ENCODE measurements around the gene DDX31.

DDX31 gene

DNA sequence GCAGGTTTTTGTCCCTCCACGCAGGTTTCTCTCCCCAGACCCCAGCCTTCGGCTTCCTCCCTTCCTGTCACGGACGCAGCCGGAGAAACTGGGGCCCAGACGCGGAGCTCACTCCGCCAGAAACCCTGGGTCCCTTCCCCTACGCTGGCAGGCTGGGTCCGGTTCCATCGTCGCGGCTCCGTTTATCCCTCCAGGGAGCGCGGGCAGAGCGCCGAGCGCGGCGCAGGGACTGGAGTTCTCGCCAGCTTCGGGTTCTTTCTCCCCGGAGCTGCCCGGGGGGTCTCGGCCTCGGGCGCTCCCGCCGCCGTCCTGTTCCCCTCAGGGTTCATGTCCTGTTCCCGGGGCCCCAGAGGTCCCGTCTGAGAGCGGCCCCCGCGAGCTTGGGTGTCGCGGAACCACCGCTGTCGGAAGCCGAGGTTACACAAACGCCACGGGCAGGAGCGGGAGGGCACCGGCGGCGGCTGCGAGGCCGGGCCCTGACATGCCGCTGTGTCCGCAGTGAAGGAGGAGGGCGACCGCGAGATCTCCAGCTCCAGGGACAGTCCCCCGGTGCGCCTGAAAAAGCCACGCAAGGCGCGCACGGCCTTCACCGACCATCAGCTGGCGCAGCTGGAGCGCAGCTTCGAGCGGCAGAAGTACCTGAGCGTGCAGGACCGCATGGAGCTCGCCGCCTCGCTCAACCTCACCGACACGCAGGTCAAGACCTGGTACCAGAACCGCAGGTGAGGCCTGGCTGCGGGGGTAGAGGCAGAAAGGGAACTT is 82.8 kb downstream of the DDX31 start:
- H3K27ac ChIP-seq: no peak overlapping the region
- TF ChIP-seq, protein P1, sequence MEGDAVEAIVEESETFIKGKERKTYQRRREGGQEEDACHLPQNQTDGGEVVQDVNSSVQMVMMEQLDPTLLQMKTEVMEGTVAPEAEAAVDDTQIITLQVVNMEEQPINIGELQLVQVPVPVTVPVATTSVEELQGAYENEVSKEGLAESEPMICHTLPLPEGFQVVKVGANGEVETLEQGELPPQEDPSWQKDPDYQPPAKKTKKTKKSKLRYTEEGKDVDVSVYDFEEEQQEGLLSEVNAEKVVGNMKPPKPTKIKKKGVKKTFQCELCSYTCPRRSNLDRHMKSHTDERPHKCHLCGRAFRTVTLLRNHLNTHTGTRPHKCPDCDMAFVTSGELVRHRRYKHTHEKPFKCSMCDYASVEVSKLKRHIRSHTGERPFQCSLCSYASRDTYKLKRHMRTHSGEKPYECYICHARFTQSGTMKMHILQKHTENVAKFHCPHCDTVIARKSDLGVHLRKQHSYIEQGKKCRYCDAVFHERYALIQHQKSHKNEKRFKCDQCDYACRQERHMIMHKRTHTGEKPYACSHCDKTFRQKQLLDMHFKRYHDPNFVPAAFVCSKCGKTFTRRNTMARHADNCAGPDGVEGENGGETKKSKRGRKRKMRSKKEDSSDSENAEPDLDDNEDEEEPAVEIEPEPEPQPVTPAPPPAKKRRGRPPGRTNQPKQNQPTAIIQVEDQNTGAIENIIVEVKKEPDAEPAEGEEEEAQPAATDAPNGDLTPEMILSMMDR (conservative IDR thresholded peaks at IDR 0.05): no peak
- no peak for TF ChIP-seq ZFX (IDR thresholded peaks at IDR 0.05)

DNA sequence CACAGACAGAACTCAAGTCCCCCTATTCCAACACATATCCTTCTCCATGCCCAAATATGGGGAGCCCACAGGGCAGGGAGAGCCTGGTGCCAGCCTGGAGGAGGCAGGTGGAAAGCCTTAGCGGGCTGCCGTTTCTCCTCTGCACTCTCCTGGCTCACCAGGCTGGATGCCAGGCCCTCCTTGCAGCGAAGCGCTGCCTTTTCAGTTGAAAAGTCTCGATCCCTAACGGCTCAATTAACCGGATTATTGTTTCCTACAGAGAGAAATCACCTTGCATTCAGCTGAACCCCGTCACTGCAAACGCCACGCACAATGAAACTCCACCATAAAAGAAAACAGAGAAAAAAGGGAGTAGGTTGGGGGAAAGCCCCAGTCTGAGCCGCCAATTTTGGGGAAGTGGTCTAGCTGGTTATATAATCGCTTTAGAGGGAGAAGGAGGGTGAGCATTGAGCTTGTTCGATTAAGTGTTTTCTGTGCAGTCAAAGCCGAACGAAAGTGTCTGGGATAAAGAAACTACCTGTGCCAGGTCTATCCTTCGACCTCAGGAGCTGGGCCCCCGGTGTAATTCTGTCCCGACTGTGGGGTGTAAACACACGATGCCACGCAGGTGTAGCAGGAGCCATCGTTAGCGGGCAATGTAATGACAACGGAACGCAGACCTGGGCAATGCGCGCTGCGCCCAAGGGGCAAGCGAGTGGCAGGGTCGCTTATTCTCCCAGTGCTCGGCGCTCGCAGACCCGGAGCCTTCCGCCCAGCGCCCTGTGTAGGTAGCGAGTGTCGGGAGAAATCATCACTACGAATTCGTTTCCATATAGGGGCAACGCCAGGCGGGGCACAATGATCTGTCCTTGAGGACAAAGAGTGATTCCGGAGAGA is 83.6 kb downstream of the DDX31 start:
- no peak overlapping the region for H3K27ac ChIP-seq
- no peak for TF ChIP-seq ZFX (IDR thresholded peaks at IDR 0.05)
- TF ChIP-seq, protein P1 (conservative IDR thresholded peaks at IDR 0.05): no peak

DNA sequence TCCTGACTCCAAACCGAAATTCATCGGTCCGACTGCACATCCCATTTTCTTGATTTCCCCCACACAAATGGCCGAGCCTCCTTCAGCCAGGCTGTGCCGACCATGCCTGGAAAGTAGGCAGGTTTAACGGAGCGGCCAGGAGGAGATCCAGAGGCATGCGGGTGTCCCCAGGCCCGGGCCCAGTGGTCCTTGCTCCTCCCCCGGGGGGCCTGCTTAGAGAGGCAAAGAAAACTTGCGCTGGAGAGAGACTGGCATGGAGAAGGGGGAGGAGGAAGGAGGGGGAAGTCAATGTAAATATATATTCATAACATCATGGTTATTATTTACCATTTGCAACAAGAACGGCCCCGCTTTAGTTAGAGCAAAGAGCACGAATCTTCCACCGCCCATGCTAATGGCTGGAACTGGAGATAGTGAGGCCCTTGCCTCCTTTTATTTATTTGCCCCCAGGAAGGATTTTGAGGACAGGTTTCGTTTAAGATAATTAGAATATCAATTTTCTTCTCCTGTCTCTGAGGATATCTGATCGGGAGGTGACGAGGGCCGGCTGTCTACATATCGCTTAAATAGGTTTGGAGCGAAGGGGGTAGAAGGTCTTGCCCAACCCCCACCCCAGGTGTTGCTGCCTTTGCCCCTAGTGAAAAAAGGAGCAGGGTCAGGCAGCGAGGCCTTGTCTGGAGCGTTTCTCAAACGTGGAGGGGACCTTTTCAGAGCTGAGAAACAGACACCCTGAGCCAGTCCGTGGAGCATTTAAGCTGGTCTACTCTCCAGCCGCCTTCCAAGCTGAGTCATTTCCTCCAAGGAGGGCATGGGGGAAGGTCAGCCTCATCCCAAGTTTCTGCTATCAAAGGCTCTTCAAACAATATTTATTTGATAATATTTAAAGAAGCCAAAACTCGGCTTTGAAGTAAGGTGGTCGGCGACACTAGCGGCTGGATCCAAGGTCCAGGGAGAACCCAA is 84.9 kb downstream of the DDX31 start:
- no peak for TF ChIP-seq ZFX (IDR thresholded peaks at IDR 0.05)
- TF ChIP-seq, protein P1 (conservative IDR thresholded peaks at IDR 0.05): no peak
- no peak overlapping the region for H3K27ac ChIP-seq

DNA sequence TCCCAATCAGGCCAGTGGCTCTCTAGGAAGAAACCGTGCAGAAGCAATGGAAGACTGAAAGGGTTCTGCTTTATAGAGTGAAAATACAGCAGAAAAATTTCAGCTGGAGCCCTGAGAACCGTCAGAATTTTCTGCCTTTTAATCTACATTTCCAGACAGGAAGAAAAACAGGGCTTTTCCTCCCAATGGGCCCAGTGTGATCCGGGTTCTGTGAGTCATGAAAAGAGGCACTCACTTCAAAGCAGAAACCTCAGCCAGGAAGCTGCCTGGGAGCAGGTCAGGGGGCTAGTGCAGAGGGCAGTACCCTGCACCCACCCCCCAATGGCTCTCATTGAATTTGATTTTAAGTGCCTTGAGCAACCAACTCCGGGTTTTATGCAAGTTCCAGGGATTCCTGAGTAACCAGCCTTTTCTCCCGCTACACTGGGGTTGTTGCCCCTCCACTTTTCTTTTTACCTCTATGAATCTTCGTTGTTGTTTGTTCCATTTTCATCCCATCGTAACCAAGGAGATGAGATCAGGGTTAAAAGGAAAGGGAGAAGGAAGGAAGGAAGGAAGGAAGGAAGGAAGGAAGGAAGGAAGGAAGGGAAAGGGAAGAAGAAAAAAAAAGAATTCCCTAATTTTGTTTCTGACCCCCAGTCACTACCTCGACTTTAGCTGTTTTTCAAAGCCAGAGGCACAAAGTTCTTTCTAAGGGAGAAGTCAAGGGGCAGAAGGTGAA is 86.0 kb downstream of the DDX31 start:
- no peak for TF ChIP-seq ZFX (IDR thresholded peaks at IDR 0.05)
- TF ChIP-seq, protein P1 (conservative IDR thresholded peaks at IDR 0.05): no peak
- no peak overlapping the region for H3K27ac ChIP-seq

DNA sequence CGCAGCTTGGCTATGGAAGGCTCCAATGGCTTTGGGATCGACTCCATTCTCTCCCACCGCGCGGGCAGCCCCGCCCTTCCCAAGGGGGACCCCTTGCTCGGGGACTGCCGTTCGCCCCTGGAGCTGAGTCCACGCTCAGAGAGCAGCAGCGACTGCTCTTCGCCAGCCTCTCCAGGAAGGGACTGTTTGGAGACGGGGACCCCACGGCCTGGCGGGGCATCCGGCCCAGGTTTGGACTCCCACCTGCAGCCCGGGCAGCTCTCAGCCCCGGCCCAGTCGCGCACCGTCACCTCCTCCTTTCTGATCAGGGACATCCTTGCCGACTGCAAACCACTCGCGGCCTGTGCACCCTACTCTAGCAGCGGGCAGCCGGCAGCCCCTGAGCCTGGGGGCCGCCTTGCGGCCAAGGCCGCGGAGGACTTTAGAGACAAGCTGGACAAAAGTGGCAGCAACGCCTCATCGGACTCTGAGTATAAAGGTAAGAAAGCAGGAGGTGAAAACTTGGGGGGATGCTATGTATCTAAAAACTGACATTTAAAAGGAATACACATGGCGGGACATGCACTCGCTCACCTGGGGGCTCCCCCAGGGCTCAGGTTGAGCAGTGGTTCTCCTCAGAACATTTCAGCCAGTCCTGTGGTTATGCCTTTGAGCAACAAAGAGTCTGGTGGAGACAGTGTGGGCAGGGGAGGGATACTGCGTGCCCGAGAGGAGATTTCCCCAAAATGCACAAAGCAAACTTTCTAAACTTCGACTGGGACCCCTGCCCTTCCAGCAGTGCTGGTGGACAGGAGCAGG is 86.8 kb downstream of the DDX31 start:
- TF ChIP-seq, protein P1 (conservative IDR thresholded peaks at IDR 0.05): no peak
- no peak for TF ChIP-seq ZFX (IDR thresholded peaks at IDR 0.05)
- no peak overlapping the region for H3K27ac ChIP-seq

DNA sequence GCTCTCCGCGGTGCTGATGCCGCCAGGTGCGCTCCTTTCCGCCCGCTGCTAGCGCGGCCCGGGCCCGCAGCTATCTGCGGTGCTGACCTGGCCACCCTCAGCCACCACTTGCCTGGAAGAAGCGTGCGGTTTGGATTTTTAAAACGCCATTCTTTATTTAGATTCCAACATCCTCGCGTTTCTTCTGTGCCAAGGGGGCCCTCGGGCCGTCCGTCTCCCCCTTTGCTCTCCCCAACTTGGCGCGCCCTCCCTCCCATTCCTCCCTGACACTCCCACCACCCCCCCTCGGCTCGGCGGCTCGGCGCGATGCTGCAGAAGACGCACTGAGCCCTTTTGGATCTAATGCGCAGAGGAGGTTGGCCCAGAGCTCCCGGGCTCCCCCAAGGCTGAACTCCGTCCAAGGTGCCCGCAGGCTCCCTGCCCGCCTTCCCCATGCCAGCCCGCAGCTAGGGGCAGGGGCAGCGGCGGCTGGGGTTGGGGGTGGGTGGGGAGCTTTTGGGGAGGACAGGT is 87.5 kb downstream of the DDX31 start, which contains the start of gene BARHL1:
TSS of gene BARHL1 (plus strand) at position 331 of the 510 bp plus-strand sequence. CDS start 192 bp downstream, outside the sequence.
- no peak within 1 kb of the TSS for H3K27ac ChIP-seq
- TF ChIP-seq, protein P1 (conservative IDR thresholded peaks at IDR 0.05): no peak
- TF ChIP-seq ZFX (IDR thresholded peaks at IDR 0.05): no peak

Data from C4-2B (cell line).